RCC 7860 (cell line): ENCODE measurements around the gene DCAF4.

Experiments
- DNase-seq: peaks from one replicate; pipeline ENCODE4 v3.0.0-alpha.2; 2015; ENCODE audit warnings: low spot score
- FAIRE-seq: peaks from 2 replicates; lab custom pipeline; 2012; peaks lifted over from hg19 to GRCh38; lab: Jason Lieb, UNC

DCAF4 gene

GRCh38 chr14:72894623-72895378, 31.5 kb upstream of the DCAF4 start:
- no peak for FAIRE-seq
- no peak for DNase-seq

DNA sequence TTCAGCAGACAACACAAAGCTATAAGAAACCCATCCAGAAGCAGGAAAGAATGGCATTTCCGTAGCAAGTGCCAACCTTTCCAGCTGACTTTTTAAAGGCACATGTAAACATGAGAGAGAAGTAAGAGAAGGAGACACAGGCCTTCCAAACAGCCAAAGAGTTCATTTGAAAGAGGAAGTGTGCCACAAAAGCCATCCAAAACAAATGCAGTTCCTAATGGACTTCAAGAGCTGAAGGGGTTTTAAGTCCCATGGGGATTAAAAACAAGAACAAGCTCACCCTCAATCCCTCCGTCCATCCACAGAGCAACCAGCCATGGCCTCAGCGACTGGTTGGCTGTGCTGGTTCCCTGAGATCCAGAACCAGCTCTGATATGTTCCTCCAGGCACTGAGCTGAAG, 27.8 kb upstream of the DCAF4 start:
- FAIRE-seq: no peak
- DNase-seq: no peak

GRCh38 chr14:72901361-72901760, 24.9 kb upstream of the DCAF4 start:
- DNase-seq (no peak), FAIRE-seq (no peak)

GRCh38 chr14:72902801-72903530, 23.3 kb upstream of the DCAF4 start:
- no peak for FAIRE-seq
- DNase-seq: no peak

DNA sequence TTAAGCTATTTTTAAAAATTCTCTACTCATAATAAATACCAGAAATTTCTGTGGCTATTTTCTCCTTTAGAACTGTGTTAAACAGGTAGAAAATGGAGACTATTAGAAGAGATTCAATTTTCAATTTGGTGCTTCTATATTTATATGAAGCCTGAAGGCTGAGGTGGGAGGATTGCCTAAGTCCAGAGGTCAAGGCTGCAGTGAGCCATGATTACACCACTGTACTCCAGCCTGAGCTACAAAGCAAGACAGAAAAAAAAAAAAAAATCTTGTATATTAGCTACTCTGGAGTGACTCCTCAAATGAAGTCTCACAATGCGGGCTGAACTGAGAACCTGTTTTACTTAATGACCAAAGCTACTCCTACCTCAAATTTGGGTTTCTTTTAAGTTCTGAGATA, 22.5 kb upstream of the DCAF4 start:
- no peak for FAIRE-seq

DNA sequence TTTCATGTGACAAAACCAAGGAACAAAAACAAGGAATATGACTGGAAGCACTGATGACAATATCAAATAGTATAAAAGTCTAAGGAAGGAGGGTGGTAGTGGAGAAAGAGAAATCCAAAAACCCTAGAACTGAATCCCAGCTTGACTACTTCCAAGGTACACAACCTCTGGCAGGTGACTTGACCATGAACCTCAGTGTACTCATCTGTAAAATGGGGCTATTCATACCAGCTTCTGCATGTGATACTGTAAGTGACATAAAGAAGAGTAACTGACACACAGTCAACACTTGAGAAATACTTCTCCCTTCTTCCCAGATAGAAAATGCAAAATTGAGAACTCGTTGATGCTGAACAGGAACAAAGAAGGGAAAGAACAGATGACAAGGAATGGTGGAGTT, 22.0 kb upstream of the DCAF4 start:
- FAIRE-seq: no peak

More for the DNA sequence above, 22.5 kb upstream of the DCAF4 start:
- DNase-seq: no peak

DNA sequence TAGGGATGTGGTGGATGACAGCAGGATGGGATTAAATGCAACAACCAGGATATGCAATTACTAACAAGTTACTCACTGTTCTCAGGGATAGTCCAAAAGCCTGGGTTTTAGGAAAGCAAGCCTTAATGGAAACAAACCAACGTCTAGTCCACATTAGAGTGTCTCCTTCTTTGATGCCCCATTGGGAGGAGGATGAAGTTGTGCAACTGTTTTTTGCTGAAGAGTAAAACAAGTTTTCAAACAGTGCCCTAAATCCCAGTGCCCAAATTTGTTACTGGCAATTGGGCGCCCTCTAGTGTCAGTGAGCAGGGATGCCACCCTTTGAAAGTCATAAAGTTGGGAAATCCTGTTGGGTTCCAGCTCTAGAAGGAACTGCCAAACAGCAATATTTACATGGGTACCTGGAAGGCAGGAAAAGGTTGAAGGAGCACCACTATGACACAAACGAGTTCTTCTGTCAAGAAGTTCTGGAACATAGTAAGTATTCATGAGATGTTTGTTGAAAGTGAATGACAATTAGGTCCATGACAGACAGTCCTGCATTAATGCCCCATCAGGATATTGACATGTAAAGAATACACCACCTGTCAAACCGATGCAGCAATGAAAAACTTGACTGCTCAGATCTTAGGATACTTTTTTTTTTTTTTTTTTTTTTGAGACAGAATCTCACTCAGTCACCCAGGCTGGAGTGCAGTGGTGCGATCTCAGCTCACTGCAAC, 21.3 kb upstream of the DCAF4 start:
- FAIRE-seq (no peak), DNase-seq (peak; percentile 23)

More for the DNA sequence above, 22.0 kb upstream of the DCAF4 start:
- no peak for DNase-seq

DNA sequence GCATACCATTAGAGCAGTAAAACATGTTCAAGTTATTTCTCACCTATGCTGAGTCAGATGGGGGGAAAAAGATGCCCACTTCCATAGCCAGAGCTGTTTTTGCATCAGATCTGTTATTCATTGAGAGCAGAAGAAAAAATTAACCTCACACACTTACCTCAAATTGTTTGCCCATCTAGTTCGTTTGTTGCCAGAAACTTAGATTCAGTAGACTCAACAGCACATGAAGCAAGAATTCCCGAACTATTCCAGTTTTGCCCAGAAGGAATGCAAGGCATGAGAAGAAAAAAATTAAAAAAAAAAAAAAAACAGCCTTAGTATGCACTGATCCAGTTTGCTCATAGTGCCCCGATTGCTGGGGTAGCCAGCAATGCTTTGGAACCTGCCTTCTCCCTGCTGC, 19.9 kb upstream of the DCAF4 start:
- peak; percentile 11 for FAIRE-seq
- DNase-seq: peak; percentile 72

GRCh38 chr14:72906879-72907278, 19.4 kb upstream of the DCAF4 start:
- no peak for DNase-seq
- no peak for FAIRE-seq

- FAIRE-seq (no peak), DNase-seq (peak; percentile 51)
Measured at GRCh38 chr14:72907886-72908285, 18.4 kb upstream of the DCAF4 start.

DNA sequence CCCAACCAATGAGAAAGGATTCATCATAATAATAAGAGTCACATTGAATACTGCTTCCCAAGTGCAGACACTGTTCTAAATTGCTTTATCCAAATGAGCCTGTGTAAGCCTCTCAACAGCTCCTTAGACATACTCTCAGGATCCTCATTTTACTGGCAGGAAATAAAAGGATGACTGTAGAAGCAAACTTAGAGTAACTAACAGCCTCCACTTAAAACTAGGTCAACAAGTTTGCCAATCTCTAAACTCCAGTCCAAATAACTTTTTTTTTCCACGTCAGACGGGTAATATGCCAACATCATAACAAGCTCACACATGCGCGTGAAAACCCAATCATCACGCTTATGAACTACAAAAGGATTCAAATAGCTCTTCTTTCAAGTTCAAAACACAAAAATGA, 17.1 kb upstream of the DCAF4 start:
- DNase-seq (no peak), FAIRE-seq (no peak)

GRCh38 chr14:72913809-72914208, 12.5 kb upstream of the DCAF4 start:
- FAIRE-seq: no peak
- no peak for DNase-seq

GRCh38 chr14:72916174-72916573, 10.1 kb upstream of the DCAF4 start:
- FAIRE-seq: no peak
- no peak for DNase-seq

DNA sequence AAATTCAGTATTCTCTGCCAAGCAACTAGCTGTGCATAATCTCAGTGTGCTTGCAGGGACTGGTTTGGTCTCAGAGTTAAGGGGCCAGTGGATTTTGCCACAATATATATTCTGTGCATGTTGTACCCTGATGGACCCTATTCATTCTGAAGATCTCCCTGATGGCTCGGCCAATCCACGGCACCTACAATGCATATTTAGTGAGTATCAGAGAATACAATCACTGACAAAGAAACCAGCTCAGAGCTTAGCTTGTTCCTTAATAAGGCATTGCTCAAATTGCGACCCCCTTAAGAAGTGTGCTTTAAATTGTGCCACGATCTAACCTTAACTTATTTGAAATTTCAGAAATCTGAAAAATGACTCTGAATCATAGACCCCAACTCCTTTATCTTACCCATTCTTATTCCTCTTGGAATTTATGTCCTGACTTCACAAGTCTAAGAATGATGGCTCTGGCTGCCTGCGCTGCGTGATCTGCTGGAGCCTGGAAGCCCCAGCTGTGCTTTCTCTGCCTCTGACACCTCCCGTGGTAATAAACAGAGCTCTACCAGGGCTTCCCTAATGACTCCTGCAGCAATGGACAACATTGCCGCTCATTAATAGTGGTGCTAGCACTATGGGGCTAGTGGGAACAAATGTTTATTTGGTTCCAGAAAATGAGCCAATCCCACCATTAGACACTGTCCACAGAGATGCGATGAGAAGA, 9.0 kb upstream of the DCAF4 start:
- DNase-seq (no peak), FAIRE-seq (no peak)

GRCh38 chr14:72920008-72920407, 6.3 kb upstream of the DCAF4 start:
- FAIRE-seq (no peak), DNase-seq (no peak)

DNA sequence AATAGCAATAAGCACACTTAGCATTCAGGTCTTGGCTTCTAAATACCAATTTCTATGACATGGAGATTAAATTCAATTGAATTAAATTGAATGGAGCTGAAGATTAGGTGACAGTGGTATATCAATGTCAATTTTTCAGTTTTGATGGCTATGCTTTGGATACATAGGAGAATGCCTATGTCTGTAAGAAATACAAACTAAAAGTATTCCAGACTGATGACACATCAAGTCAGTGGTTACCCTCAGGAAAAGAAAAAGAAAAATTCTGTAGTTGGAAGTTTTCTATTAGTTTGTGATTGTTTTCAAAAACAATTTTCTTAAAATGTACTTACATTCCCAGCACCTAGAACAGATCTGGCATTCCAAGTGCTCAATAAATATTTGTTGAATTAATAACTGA, 4.9 kb upstream of the DCAF4 start:
- FAIRE-seq: no peak
- DNase-seq: no peak

DNA sequence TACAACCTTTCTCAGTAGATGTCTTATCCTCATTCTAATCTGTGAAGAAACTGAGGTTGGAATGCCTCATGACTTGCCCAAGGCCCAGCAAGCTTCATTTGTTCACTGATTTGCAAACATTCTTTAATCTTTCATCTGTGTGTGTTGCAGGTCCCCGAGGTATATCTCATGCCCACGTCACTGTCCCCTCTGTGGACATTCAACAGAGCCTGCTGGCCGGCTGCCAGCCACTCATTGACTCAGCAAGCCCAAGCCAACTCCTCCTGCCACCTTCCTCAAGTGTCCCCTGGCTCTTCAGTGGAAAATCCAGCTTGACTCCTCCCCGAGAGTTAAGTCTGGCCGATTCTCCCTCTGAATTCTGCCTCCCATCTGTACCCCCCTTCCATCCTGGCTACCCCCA, 1.9 kb upstream of the DCAF4 start:
- FAIRE-seq (no peak), DNase-seq (peak; percentile 24)

DNA sequence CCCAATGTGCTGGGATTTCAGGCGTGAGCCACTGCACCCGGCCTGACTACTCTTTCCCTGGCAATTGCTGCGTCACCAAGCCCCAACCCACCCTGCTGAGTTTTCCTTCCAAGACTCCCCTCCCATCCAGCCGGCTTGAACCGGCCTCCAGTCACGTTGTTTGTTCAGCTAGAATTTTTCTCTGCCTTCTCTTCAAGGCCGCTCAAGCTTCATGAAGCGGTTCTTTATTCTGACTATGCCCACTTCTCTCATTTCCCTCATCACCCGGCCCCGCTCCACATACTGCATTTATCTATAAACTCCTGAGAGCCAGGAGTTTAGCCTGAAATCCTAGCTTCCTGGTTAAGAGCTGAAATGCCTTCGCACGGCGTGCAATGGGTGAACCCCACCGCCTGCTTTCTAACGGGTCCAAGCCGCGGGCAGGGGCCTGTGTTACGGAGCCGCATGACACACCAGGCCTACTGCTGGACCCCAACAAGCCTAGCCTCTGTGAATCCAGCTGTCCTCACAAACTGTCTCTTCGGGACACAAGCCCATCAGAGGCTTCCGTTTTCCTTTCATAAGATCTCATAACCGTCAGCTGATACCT, 999 bp upstream of the DCAF4 start:
- FAIRE-seq: no peak
- DNase-seq: no peak

GRCh38 chr14:72925815-72926291, 411 bp upstream of the DCAF4 start:
- FAIRE-seq (no peak), DNase-seq (no peak)

DNA sequence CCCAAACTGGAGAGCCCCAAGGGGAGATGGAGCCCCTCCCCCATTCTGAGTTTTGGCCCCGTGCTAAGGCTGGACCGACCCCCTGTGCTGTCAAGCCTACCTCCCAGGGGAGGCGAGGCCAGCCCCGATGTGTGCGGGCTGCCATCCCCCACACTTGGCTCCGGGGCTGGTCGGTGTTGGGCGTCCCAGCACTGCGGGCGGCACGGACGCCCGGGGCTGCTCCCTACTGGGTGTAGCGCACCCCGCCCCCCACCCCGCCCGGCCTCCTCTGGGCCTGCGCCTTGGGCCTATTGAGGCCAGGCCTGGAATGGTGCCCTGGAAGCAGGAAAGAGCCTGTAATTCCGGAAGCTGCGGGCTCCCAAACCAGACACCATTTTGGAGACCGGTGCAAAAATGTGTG, 2.6 kb downstream of the DCAF4 start:
- DNase-seq: no peak
- FAIRE-seq: no peak
